Duodenal mucosa (tissue), 2 donors: Measurements from ENCODE around the gene P4HB.
A peak's percentile ranks its signal among the peaks of the same experiment; 100 is the strongest.

Source experiments
- H3K27ac ChIP-seq: one replicate; pipeline ENCODE4 v1.7.0; 2013; ENCODE audit warnings: low read depth, low read length
- H3K27me3 ChIP-seq, 2 donors: one replicate each; pipeline ENCODE4 v1.7.0; 2013; ENCODE audit warnings: low read length in 2 of 2, control low read depth in 1 of 2; ENCODE audit not compliant: insufficient read depth in 2 of 2, control insufficient read depth in 1 of 2
- H3K36me3 ChIP-seq, 2 donors: one replicate each; pipeline ENCODE4 v1.7.0; 2013; ENCODE audit warnings: low read length in 2 of 2, control low read depth in 1 of 2; ENCODE audit not compliant: insufficient read depth in 2 of 2, control insufficient read depth in 1 of 2
- H3K4me1 ChIP-seq, 2 donors: one replicate each; pipeline ENCODE4 v1.7.0; 2013; ENCODE audit warnings: low read length in 2 of 2, control low read depth in 1 of 2; ENCODE audit not compliant: insufficient read depth in 2 of 2, control insufficient read depth in 1 of 2
- H3K4me3 ChIP-seq, 2 donors: one replicate each; pipeline ENCODE4 v1.7.0; 2013; ENCODE audit warnings: low read length in 2 of 2, low read depth in 1 of 2
- H3K9ac ChIP-seq, 2 donors: one replicate each; pipeline ENCODE4 v1.7.0; 2013; ENCODE audit warnings: low read length in 2 of 2, low read depth in 1 of 2
- H3K9me3 ChIP-seq, 2 donors: one replicate each; pipeline ENCODE4 v1.7.0; 2013; ENCODE audit warnings: low read length in 2 of 2, control low read depth in 1 of 2; ENCODE audit not compliant: control insufficient read depth in 1 of 2

The P4HB gene

GRCh38 chr17:81821147-81821546, 39.2 kb downstream of the P4HB start:
- Histone ChIP-seq H3K36me3 (no peaks in the 10 kb centered on the region), H3K27ac (peak overlapping the region; percentile 58), H3K27me3 (peaks cover 0 to 3% of the 10 kb centered on the region in 2 donors), H3K9me3 (no peaks in the 10 kb centered on the region), H3K4me1 (peaks cover 15 to 17% of the 10 kb centered on the region in 2 donors), H3K9ac (peak overlapping the region; percentile 13 to 54), H3K4me3 (peak overlapping the region in 1 of 2 donors; percentile 21)

DNA sequence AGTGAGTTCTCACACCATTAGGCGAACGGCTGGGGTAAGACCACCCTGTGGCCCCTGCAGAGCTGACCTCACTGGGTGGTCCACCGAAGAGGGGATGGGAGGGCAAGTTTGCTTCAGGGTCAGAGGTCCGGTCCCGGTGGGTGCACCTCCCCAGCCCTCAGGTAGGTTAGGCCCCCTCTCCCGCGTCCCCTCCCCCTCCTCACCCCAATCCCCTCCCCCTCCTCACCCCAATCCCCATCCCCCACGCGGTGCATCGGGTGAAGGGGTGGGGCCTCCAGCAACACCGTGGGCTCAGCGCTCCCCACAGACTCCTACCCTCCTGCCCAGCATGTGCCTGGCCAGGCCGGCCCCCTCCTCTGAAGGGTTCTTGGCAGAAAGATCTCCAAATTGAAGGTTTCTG, 40.6 kb downstream of the P4HB start:
- Histone ChIP-seq H3K4me1 (peaks cover 22 to 23% of the 10 kb centered on the region in 2 donors), H3K4me3 (no peak overlapping the region), H3K9me3 (no peaks in the 10 kb centered on the region), H3K27me3 (peaks cover 0 to 3% of the 10 kb centered on the region in 2 donors), H3K27ac (no peak overlapping the region), H3K36me3 (no peaks in the 10 kb centered on the region), H3K9ac (no peak overlapping the region)

GRCh38 chr17:81817758-81818147, 42.6 kb downstream of the P4HB start:
- Histone ChIP-seq H3K9me3 (no peaks in the 10 kb centered on the region), H3K9ac (no peak overlapping the region), H3K27me3 (peaks cover 0 to 3% of the 10 kb centered on the region in 2 donors), H3K27ac (no peak overlapping the region), H3K4me3 (no peak overlapping the region), H3K4me1 (peaks cover 21 to 22% of the 10 kb centered on the region in 2 donors), H3K36me3 (no peaks in the 10 kb centered on the region)

DNA sequence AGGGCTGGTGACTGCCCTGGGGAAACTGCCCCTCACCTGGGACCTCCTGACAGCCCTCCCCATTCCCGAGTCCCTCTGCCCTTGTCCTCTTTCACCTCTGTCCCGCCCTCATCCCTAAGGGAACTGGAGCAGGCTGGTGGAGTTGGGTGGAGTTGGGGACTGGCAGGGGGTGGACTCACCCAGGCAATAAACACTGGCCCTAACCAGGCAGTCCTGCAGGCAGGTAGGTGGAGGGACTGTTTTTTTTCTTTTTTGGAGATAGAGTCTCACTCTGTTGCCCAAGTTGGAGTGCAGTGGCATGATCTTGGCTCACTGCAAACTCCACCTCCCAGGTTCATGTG, 44.7 kb downstream of the P4HB start:
- Histone ChIP-seq H3K9ac (peak overlapping the region in 1 of 2 donors; percentile 10), H3K27me3 (peaks cover 0 to 10% of the 10 kb centered on the region in 2 donors), H3K27ac (peak overlapping the region; percentile 42)

DNA sequence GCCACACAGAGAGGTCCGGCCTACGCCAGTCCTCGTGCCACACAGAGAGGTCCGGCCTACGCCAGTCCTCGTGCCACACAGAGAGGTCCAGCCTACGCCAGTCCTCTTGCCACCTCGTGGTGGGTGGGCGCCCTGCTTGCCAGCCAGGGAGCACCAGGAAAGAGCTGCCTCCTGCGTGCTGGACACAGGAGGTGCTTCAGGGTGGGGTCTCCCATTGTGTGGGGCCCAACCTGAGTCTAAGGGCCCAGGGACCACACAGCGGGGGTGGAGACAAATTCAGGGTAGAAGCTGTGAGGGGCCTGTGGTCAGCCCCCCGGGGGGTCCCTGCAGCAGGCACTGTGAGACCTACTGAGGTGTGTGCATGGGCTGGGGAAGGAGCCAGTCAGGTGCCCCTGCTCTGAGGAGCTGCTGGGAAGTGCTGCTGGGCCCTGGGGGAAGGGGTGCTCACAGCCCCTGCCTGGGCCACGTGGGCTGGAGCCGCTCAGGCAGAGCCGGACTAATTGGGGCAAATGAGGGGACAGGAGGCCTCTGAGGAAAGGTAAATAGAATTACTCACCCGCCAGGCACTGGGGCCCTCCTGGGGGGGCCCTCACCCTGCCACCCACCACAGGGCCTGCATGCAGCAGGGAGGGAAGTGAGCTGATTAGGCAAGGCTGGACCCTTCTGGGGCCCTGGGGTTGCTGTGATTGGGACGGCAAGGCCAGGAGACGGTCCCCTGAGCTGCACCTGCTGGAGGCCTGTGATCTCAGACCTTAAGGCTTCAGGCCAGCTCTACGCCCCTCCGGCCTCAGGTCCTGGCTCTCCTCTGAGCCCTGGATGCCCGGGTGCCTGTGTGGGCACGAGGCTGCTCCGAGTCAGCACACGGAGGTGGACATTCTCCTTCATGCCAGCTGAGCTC, 45.3 kb downstream of the P4HB start:
- H3K9ac ChIP-seq = peak overlapping the region in 1 of 2 donors; percentile 10
- H3K4me1 ChIP-seq = peaks cover 6 to 7% of the 10 kb centered on the region in 2 donors
- no peaks in the 10 kb centered on the region for H3K9me3 ChIP-seq
- H3K4me3 ChIP-seq = peak overlapping the region in 1 of 2 donors; percentile 24
- peak overlapping the region; percentile 42 for H3K27ac ChIP-seq
- H3K27me3 ChIP-seq = peaks cover 0 to 10% of the 10 kb centered on the region in 2 donors
- H3K36me3 ChIP-seq = no peaks in the 10 kb centered on the region

More for the DNA sequence above, 44.7 kb downstream of the P4HB start:
- Histone ChIP-seq H3K4me1 (peaks cover 6 to 7% of the 10 kb centered on the region in 2 donors), H3K36me3 (no peaks in the 10 kb centered on the region), H3K4me3 (peak overlapping the region in 1 of 2 donors; percentile 24), H3K9me3 (no peaks in the 10 kb centered on the region)

DNA sequence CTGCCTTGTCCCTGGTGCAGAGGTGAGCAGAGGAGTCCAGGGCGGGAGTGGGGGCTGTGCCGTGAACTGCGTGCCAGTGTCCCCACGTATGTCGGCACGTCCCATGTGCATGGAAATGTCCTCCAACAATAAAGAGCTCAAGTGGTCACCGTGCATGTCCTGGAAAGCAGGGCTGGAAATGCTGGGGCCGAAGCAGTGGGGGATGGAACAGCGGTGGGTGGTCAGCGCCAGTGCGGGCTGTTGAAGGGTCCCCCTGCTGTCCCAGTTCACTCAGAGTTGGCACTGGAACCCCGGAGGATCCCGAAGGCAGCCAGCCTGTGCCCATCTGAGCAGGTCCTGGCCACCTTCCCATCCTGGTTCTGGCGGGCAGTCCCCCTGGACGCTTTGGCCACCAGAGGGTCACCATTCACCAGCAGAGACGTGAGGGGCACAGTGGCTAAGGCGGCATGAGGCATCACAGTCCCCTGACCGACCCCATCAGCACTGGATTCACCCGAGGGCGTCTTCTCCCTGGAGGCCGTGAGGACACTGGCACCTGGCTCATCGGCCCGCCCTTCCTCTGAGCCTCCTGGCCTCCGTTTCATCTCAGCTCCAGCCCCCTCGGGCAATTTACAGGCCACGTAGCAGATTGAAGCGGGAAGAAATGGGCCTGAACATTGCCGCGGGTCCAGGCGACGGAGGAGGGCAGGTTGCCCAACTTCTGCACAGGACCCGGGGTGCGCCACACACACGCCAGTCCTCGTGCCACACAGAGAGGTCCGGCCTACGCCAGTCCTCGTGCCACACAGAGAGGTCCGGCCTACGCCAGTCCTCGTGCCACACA, 46.3 kb downstream of the P4HB start:
- H3K27ac ChIP-seq = peak overlapping the region; percentile 32
- peaks cover 0 to 14% of the 10 kb centered on the region in 2 donors for H3K27me3 ChIP-seq
- no peak overlapping the region for H3K4me3 ChIP-seq
- H3K9me3 ChIP-seq = no peaks in the 10 kb centered on the region
- peaks cover 6 to 7% of the 10 kb centered on the region in 2 donors for H3K4me1 ChIP-seq
- H3K36me3 ChIP-seq = no peaks in the 10 kb centered on the region
- H3K9ac ChIP-seq = no peak overlapping the region

DNA sequence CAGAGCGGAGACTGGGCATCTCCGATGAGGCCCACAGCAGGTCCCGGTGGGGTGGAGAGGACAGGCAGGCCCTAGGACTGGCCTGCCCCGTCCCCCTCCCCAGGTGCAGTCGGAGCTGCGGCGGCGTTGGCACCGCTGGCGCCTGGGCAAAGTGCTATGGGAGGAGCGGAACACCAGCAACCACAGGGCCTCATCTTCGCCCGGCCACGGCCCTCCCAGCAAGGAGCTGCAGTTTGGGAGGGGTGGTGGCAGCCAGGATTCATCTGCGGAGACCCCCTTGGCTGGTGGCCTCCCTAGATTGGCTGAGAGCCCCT, 47.0 kb downstream of the P4HB start:
- H3K9me3 ChIP-seq = no peaks in the 10 kb centered on the region
- H3K9ac ChIP-seq = no peak overlapping the region
- H3K4me3 ChIP-seq = no peak overlapping the region
- no peak overlapping the region for H3K27ac ChIP-seq
- H3K27me3 ChIP-seq = peaks cover 0 to 18% of the 10 kb centered on the region in 2 donors
- peaks cover 6 to 7% of the 10 kb centered on the region in 2 donors for H3K4me1 ChIP-seq
- no peaks in the 10 kb centered on the region for H3K36me3 ChIP-seq

DNA sequence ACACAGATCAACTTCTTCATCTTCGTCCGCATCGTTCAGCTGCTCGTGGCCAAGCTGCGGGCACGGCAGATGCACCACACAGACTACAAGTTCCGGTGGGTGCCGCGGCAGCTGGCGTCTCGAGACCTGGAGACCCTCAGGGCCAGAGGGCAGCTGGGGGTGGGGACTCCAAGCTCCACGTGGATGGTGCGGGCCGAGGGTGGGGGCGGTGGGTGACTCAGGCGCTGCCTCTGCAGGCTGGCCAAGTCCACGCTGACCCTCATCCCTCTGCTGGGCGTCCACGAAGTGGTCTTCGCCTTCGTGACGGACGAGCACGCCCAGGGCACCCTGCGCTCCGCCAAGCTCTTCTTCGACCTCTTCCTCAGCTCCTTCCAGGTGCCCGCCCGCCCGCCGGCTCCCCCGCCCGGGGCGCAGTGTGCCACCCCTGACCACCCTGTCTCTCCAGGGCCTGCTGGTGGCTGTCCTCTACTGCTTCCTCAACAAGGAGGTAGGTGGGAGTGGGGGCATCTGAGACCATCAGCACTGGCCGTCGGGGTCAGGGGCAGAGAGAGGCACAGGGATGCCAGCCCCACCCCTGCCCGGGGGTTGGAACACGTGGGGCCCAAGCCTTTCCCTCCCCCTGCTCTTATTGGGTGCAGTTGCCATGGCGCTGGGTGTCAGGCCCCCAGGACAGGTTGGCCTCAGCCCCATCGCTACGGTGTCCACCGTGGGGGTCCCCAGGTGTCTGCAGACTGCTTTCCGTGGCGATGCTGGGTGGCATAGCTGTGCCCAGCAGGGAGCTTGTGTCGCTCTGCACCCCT, 47.6 kb downstream of the P4HB start:
- no peaks in the 10 kb centered on the region for H3K36me3 ChIP-seq
- no peak overlapping the region for H3K4me3 ChIP-seq
- peaks cover 6 to 7% of the 10 kb centered on the region in 2 donors for H3K4me1 ChIP-seq
- no peak overlapping the region for H3K27ac ChIP-seq
- H3K27me3 ChIP-seq = peaks cover 5 to 23% of the 10 kb centered on the region in 2 donors
- no peak overlapping the region for H3K9ac ChIP-seq
- no peaks in the 10 kb centered on the region for H3K9me3 ChIP-seq

GRCh38 chr17:81811705-81812570, 48.4 kb downstream of the P4HB start:
- Histone ChIP-seq H3K9ac (no peak overlapping the region), H3K27ac (no peak overlapping the region), H3K9me3 (no peaks in the 10 kb centered on the region), H3K4me3 (no peak overlapping the region), H3K4me1 (peaks cover 6 to 7% of the 10 kb centered on the region in 2 donors), H3K36me3 (no peaks in the 10 kb centered on the region), H3K27me3 (peaks cover 12 to 31% of the 10 kb centered on the region in 2 donors)
